ENCODE data around the gene FBXL14. TPM values are rescaled to one million over a fixed set of nuclear protein-coding genes. Genes with fewer than 3 reads are reported as not detected.

FBXL14 gene, protein sequence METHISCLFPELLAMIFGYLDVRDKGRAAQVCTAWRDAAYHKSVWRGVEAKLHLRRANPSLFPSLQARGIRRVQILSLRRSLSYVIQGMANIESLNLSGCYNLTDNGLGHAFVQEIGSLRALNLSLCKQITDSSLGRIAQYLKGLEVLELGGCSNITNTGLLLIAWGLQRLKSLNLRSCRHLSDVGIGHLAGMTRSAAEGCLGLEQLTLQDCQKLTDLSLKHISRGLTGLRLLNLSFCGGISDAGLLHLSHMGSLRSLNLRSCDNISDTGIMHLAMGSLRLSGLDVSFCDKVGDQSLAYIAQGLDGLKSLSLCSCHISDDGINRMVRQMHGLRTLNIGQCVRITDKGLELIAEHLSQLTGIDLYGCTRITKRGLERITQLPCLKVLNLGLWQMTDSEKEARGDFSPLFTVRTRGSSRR
- 23.6 and 25.5 TPM in 2 replicates for total RNA-seq (2022)
- Bru-seq, nascent RNA: percentile 59 among the genes with signal in this experiment
- percentile 74 among the genes with signal in this experiment for BruChase-seq, experiment 1, labeled RNA remaining after a 2-hour chase
- percentile 65 among the genes with signal in this experiment for BruChase-seq, experiment 2, labeled RNA remaining after a 6-hour chase
- long read RNA-seq, partial matches to known transcripts: 0 of 150 reads
- long read RNA-seq, other reads (novel, unspliced or antisense): 150 of 150 reads

- H3K27me3 Mint-ChIP-seq (ENCODE audit: insufficient read depth, unreplicated experiment): no peaks in the 10 kb centered on the region
- peak within 1 kb of the TSS; percentile 91 for H3K27ac Mint-ChIP-seq (ENCODE audit: unreplicated experiment)
- intact Hi-C loops (cut with micrococcal nuclease; ENCODE audit: unreplicated experiment): loop anchor here (1.0 kb wide), 1 partner anchor 11 kb away; no protein-coding TSS in a partner anchor
Measured at GRCh38 chr12:1594261-1595025, at the start of gene FBXL14. Gene FBXL14 (minus strand): TSS chr12:1594581. CDS start chr12:1594066, 515 bp downstream.

GRCh38 chr12:1643905-1644533 lies 49.6 kb upstream of the FBXL14 start:
- DNase-seq: no peak
- H3K27ac Mint-ChIP-seq (ENCODE audit: unreplicated experiment): no peak overlapping the region
- Histone ChIP-seq H3K36me3 (ENCODE audit: control insufficient read depth, insufficient read depth, low read length) (no peaks in the 10 kb centered on the region), H3K4me3 (ENCODE audit: low read depth, low read length) (no peak overlapping the region), H3K4me1 (peaks cover 7% of the 10 kb centered on the region), H3K27me3 (replicated peaks; ENCODE audit: control insufficient read depth, insufficient read depth, low read length) (no peaks in the 10 kb centered on the region), H3K9me3 (no peaks in the 10 kb centered on the region)
- no TSS peak for BruUV-seq (replicated peaks)
- POLR2A ChIA-PET: no interaction called here
- no peaks in the 10 kb centered on the region for H3K36me3 Mint-ChIP-seq (ENCODE audit: insufficient read depth, unreplicated experiment)
- TF ChIP-seq, protein P1, sequence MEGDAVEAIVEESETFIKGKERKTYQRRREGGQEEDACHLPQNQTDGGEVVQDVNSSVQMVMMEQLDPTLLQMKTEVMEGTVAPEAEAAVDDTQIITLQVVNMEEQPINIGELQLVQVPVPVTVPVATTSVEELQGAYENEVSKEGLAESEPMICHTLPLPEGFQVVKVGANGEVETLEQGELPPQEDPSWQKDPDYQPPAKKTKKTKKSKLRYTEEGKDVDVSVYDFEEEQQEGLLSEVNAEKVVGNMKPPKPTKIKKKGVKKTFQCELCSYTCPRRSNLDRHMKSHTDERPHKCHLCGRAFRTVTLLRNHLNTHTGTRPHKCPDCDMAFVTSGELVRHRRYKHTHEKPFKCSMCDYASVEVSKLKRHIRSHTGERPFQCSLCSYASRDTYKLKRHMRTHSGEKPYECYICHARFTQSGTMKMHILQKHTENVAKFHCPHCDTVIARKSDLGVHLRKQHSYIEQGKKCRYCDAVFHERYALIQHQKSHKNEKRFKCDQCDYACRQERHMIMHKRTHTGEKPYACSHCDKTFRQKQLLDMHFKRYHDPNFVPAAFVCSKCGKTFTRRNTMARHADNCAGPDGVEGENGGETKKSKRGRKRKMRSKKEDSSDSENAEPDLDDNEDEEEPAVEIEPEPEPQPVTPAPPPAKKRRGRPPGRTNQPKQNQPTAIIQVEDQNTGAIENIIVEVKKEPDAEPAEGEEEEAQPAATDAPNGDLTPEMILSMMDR (IDR thresholded peaks at IDR 0.05; ENCODE audit: insufficient read depth in 1 of 2, low read depth in 1 of 2, low read length in 1 of 2, severe bottlenecking in 1 of 2, unreplicated experiment in 1 of 2): no peak
- intact Hi-C loops (cut with micrococcal nuclease; ENCODE audit: unreplicated experiment): no loop called here
- no peaks in the 10 kb centered on the region for H3K9me3 Mint-ChIP-seq (ENCODE audit: unreplicated experiment)
- H3K4me3 Mint-ChIP-seq (ENCODE audit: unreplicated experiment): no peak overlapping the region
- H3K4me1 Mint-ChIP-seq (ENCODE audit: low read depth, unreplicated experiment): peaks cover 9% of the 10 kb centered on the region
- CTCF ChIA-PET: interaction anchor here (0.8 to 1.3 kb wide), 2 partner anchors 9 kb away, joined by 3 to 4 read pairs; no protein-coding TSS in a partner anchor
- no peaks in the 10 kb centered on the region for H3K27me3 Mint-ChIP-seq (ENCODE audit: insufficient read depth, unreplicated experiment)

More at GRCh38 chr12:1594261-1595025, at the start of gene FBXL14:
- CTCF ChIA-PET: interaction anchor here (1.0 to 2.3 kb wide), 4 partner anchors 11 to 476 kb away, joined by 3 to 13 read pairs (median 6); no protein-coding TSS in a partner anchor
- H3K36me3 ChIP-seq (ENCODE audit: control insufficient read depth, insufficient read depth, low read length): peaks cover 3% of the 10 kb centered on the region; the same call in 1 of the 2 replicates
- peak; percentile 96 to 99 for DNase-seq
- Mint-ChIP-seq H3K4me1 (ENCODE audit: low read depth, unreplicated experiment) (peaks cover 37% of the 10 kb centered on the region), H3K9me3 (ENCODE audit: unreplicated experiment) (no peaks in the 10 kb centered on the region), H3K4me3 (ENCODE audit: unreplicated experiment) (peak within 1 kb of the TSS; percentile 89), H3K36me3 (ENCODE audit: insufficient read depth, unreplicated experiment) (peaks cover 22% of the 10 kb centered on the region)
- POLR2A ChIA-PET: interaction anchor here (1.6 kb wide), 1 partner anchor 11 kb away, joined by 6 read pairs; no protein-coding TSS in a partner anchor
- H3K9me3 ChIP-seq: no peaks in the 10 kb centered on the region
- H3K4me3 ChIP-seq (ENCODE audit: low read depth, low read length): peak within 1 kb of the TSS; percentile 51
- H3K27me3 ChIP-seq (replicated peaks; ENCODE audit: control insufficient read depth, insufficient read depth, low read length): no peaks in the 10 kb centered on the region
- H3K4me1 ChIP-seq: peaks cover 34% of the 10 kb centered on the region
- TF ChIP-seq, protein P1 (IDR thresholded peaks at IDR 0.05; ENCODE audit: insufficient read depth in 1 of 2, low read depth in 1 of 2, low read length in 1 of 2, severe bottlenecking in 1 of 2, unreplicated experiment in 1 of 2): no peak
- BruUV-seq (replicated peaks): no TSS peak

Data from Caco-2 (cell line).